ENCODE results near the gene RGS7.
"Not testable (repeated sequence)": the region's sequence is repeated elsewhere in the genome, so short reads cannot be mapped to it uniquely, and the experiment has no call there.

The RGS7 gene

GRCh38 chr1:240772131-240772530 lies 584.9 kb downstream of the RGS7 start:
- DNase-seq (ENCODE audit: low spot score): no peak

GRCh38 chr1:240771450-240771849 lies 585.6 kb downstream of the RGS7 start:
- no peak for DNase-seq (ENCODE audit: low spot score)

- no peak for DNase-seq (ENCODE audit: low spot score)
Observed at GRCh38 chr1:240768979-240769378, 588.0 kb downstream of the RGS7 start.

- no peak for DNase-seq (ENCODE audit: low spot score)
Observed at GRCh38 chr1:240766831-240767230, 590.2 kb downstream of the RGS7 start.

GRCh38 chr1:240765732-240766363 lies 591.2 kb downstream of the RGS7 start:
- DNase-seq (ENCODE audit: low spot score): no peak

- DNase-seq (ENCODE audit: low spot score): no peak
Observed at GRCh38 chr1:240763771-240764170, 593.2 kb downstream of the RGS7 start.

GRCh38 chr1:240763095-240763494 lies 593.9 kb downstream of the RGS7 start:
- DNase-seq (ENCODE audit: low spot score): not testable (repeated sequence)

- DNase-seq (ENCODE audit: low spot score): not testable (repeated sequence)
Observed at GRCh38 chr1:240762471-240762987, 594.5 kb downstream of the RGS7 start.

- not testable (repeated sequence) for DNase-seq (ENCODE audit: low spot score)
Observed at GRCh38 chr1:240758777-240759176, 598.2 kb downstream of the RGS7 start.

GRCh38 chr1:240758296-240758695 lies 598.7 kb downstream of the RGS7 start:
- DNase-seq (ENCODE audit: low spot score): no peak

- DNase-seq (ENCODE audit: low spot score): no peak
Observed at GRCh38 chr1:240747907-240748306, 609.1 kb downstream of the RGS7 start.

- DNase-seq (ENCODE audit: low spot score): no peak
Observed at GRCh38 chr1:240743705-240744104, 613.3 kb downstream of the RGS7 start.

- no peak for DNase-seq (ENCODE audit: low spot score)
Observed at GRCh38 chr1:240739754-240740153, 617.3 kb downstream of the RGS7 start.

- DNase-seq (ENCODE audit: low spot score): no peak
Observed at GRCh38 chr1:240739139-240739538, 617.9 kb downstream of the RGS7 start.

GRCh38 chr1:240737766-240738265 lies 619.2 kb downstream of the RGS7 start:
- no peak for DNase-seq (ENCODE audit: low spot score)

GRCh38 chr1:240737298-240737697 lies 619.7 kb downstream of the RGS7 start:
- no peak for DNase-seq (ENCODE audit: low spot score)

GRCh38 chr1:240734705-240735104 lies 622.3 kb downstream of the RGS7 start:
- DNase-seq (ENCODE audit: low spot score): not testable (repeated sequence)

GRCh38 chr1:240734001-240734400 lies 623.0 kb downstream of the RGS7 start:
- DNase-seq (ENCODE audit: low spot score): no peak

GRCh38 chr1:240732390-240732789 lies 624.6 kb downstream of the RGS7 start:
- peak; percentile 62 for DNase-seq (ENCODE audit: low spot score)
